OCI-LY3 (cell line): ENCODE measurements around the gene RPS6KA4.

Source experiments
- H2AFZ ChIP-seq: fragments of 200-600, 300-600 bp; shearing (Covaris generic); 2 replicates; pipeline ENCODE4 v1.6.0; 2014; ENCODE audit warnings: antibody characterized with exemption, low read depth, low read length
- H3K27ac ChIP-seq: fragments of 200-600, 300-600 bp; sonication (generic); 2 replicates; pipeline ENCODE4 v1.5.1; 2014; ENCODE audit warnings: mild to moderate bottlenecking, low read length, moderate library complexity, mixed read lengths
- H3K27me3 ChIP-seq: fragments of 200-600, 300-600 bp; sonication (generic); 2 replicates; pipeline ENCODE4 v1.6.1; 2014; ENCODE audit warnings: low read depth, low read length, mixed read lengths
- H3K36me3 ChIP-seq: fragments of 200-600, 300-600 bp; sonication (generic); replicated peaks from 2 replicates; pipeline ENCODE3; 2014; ENCODE audit warnings: low read depth, low read length, mixed read lengths
- H3K4me1 ChIP-seq: fragments of 300-600, 200-600 bp; sonication (generic); 2 replicates; pipeline ENCODE4 v1.6.1; 2014; ENCODE audit warnings: low read length, mixed read lengths
- H3K4me2 ChIP-seq: fragments of 200-600, 300-600 bp; sonication (generic); 2 replicates; pipeline ENCODE4 v1.6.1; 2014; ENCODE audit warnings: low read length, mixed read lengths
- H3K4me3 ChIP-seq: fragments of 300-600, 200-600 bp; sonication (generic); 2 replicates; pipeline ENCODE4 v1.5.1; 2014; ENCODE audit warnings: antibody characterized with exemption, mild to moderate bottlenecking, low read length, moderate library complexity
- H3K79me2 ChIP-seq: fragments of 300-600, 200-600 bp; shearing (Covaris generic); 2 replicates; pipeline ENCODE4 v1.6.1; 2014; ENCODE audit warnings: mild to moderate bottlenecking, low read length, mixed read lengths
- H3K9ac ChIP-seq: fragments of 300-600, 200-600 bp; shearing (Covaris generic); 2 replicates; pipeline ENCODE4 v1.6.0; 2014; ENCODE audit warnings: mild to moderate bottlenecking, low read length, moderate library complexity
- H3K9me3 ChIP-seq: fragments of 200-600, 300-600 bp; shearing (Covaris generic); 2 replicates; pipeline ENCODE4 v1.6.1; 2014; ENCODE audit warnings: low read length, mixed read lengths; ENCODE audit not compliant: insufficient read depth
- H4K20me1 ChIP-seq: fragments of 200-600, 300-600 bp; sonication (generic); 2 replicates; pipeline ENCODE4 v1.6.1; 2016; ENCODE audit warnings: low read length, mixed read lengths; ENCODE audit not compliant: insufficient read depth
- EZH2phosphoT487 ChIP-seq: fragments of 200-600 bp; shearing (Covaris generic); IDR thresholded peaks from 2 replicates; pipeline ENCODE4 v1.6.1; 2018; ENCODE audit warnings: antibody characterized with exemption, mixed run types, low read depth
- TF ChIP-seq, protein P1 (sequence below): fragments of 200-600, 300-600 bp; sonication (generic); IDR thresholded peaks from 2 replicates; pipeline ENCODE4 v1.5.1; 2014; ENCODE audit warnings: antibody characterized with exemption, low read length, low read depth

RPS6KA4 gene

DNA sequence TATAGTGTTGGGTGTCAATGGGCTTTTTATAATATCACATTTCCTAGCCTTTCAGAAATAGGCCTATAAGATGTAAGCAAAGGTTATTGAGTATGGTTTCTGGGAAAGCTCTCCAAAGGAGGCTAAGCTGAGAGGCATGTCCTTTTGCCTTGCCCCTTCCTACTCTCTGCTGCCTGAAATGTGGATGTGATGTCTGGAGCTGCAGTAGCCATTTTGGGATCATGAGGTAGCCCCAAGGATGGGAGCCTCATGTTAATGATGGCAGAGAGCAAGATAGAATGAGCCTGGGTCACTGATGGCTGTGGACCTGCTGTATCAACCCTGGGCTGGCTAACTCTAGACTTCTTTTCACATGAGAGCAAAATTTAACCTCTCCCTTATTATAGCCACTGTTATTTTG is 29.0 kb downstream of the RPS6KA4 start:
- H3K4me3 ChIP-seq, result no peak overlapping the region
- no peak overlapping the region for H3K4me2 ChIP-seq
- no peaks in the 10 kb centered on the region for H4K20me1 ChIP-seq
- H3K9me3 ChIP-seq, result no peaks in the 10 kb centered on the region
- no peaks in the 10 kb centered on the region for H3K79me2 ChIP-seq
- no peak overlapping the region for H3K9ac ChIP-seq
- H3K36me3 ChIP-seq, result no peaks in the 10 kb centered on the region
- peaks cover 5% of the 10 kb centered on the region for H3K4me1 ChIP-seq
- no peak overlapping the region for H2AFZ ChIP-seq
- H3K27me3 ChIP-seq, result peaks cover 19% of the 10 kb centered on the region; the same call in 1 of the 2 replicates
- TF ChIP-seq, protein P1, sequence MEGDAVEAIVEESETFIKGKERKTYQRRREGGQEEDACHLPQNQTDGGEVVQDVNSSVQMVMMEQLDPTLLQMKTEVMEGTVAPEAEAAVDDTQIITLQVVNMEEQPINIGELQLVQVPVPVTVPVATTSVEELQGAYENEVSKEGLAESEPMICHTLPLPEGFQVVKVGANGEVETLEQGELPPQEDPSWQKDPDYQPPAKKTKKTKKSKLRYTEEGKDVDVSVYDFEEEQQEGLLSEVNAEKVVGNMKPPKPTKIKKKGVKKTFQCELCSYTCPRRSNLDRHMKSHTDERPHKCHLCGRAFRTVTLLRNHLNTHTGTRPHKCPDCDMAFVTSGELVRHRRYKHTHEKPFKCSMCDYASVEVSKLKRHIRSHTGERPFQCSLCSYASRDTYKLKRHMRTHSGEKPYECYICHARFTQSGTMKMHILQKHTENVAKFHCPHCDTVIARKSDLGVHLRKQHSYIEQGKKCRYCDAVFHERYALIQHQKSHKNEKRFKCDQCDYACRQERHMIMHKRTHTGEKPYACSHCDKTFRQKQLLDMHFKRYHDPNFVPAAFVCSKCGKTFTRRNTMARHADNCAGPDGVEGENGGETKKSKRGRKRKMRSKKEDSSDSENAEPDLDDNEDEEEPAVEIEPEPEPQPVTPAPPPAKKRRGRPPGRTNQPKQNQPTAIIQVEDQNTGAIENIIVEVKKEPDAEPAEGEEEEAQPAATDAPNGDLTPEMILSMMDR, result no peak
- no peak for TF ChIP-seq EZH2phosphoT487
- no peak overlapping the region for H3K27ac ChIP-seq

DNA sequence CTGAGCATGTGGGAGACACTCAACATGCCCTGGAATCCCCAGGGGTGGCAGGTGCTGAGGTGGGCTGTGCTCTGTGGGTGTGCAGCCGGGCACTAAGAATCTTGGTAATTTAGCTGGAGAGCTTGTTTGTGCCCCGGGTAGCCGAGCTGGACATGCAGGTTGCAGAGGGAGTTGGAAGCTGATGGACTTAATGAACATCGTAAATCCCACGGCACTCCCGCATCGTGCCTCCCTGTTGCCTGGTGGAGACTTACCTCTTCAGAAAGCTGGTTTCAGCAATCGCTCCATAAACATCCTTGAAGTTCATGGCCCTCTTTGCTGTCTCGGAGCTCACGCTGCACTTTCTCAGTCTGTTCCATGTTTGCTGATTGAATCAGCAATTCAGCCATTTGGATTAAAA is 29.9 kb downstream of the RPS6KA4 start:
- Histone ChIP-seq H4K20me1 (no peaks in the 10 kb centered on the region), H3K4me2 (no peak overlapping the region), H3K9me3 (no peaks in the 10 kb centered on the region), H2AFZ (no peak overlapping the region), H3K4me3 (no peak overlapping the region), H3K4me1 (peaks cover 5% of the 10 kb centered on the region), H3K27ac (no peak overlapping the region), H3K27me3 (peaks cover 22% of the 10 kb centered on the region), H3K36me3 (no peaks in the 10 kb centered on the region), H3K9ac (no peak overlapping the region), H3K79me2 (no peaks in the 10 kb centered on the region)
- no peak for TF ChIP-seq EZH2phosphoT487
- TF ChIP-seq, protein P1, result no peak

DNA sequence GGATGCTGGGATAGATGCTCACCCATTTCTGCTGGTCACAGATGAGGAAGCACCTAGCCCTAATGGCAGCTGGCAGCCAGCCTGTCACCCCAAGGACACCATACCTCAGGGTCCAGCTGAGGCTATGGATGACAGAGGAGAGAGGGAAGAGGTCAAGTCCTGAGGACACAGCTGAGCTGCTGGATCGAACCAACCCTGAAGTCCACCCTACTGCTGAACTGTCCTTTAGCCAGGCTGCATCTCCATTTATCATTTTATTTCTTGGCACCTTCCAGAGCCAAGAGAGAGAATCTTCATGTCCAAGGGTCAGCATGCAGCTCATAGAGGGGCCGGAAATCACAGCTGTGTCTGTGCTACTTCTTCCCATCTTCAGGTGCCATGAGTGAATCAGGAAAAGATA is 30.9 kb downstream of the RPS6KA4 start:
- H3K27me3 ChIP-seq, result peaks cover 29% of the 10 kb centered on the region
- H3K4me2 ChIP-seq, result no peak overlapping the region
- H3K9ac ChIP-seq, result no peak overlapping the region
- no peaks in the 10 kb centered on the region for H3K9me3 ChIP-seq
- H3K4me1 ChIP-seq, result peaks cover 5% of the 10 kb centered on the region
- no peak overlapping the region for H2AFZ ChIP-seq
- H3K79me2 ChIP-seq, result no peaks in the 10 kb centered on the region
- no peaks in the 10 kb centered on the region for H3K36me3 ChIP-seq
- no peak for TF ChIP-seq EZH2phosphoT487
- TF ChIP-seq, protein P1, result no peak
- no peak overlapping the region for H3K27ac ChIP-seq
- no peaks in the 10 kb centered on the region for H4K20me1 ChIP-seq
- H3K4me3 ChIP-seq, result no peak overlapping the region

DNA sequence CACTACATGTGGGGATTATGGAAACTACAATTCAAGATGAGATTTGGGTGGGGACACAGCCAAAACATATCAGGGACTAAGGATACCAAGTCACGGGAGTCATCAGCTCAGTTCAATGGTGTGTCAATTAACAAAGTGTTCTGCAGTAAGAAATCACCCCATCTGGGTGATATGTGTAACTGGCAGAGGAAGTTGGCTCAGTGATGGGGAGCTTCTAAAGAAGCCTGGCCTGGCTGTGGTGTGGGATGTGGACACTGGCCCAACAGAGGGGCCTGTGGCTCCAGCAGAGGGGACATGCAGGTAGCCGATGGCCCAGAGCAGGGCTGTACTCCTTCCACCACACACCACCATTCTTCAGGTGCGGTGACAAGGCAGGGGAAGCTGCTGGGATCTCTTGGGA is 31.6 kb downstream of the RPS6KA4 start:
- no peak overlapping the region for H3K27ac ChIP-seq
- H3K9ac ChIP-seq, result no peak overlapping the region
- no peaks in the 10 kb centered on the region for H3K79me2 ChIP-seq
- no peak overlapping the region for H3K4me3 ChIP-seq
- H3K4me1 ChIP-seq, result peaks cover 2% of the 10 kb centered on the region
- no peak overlapping the region for H2AFZ ChIP-seq
- no peaks in the 10 kb centered on the region for H4K20me1 ChIP-seq
- TF ChIP-seq, protein P1, result no peak
- no peak for TF ChIP-seq EZH2phosphoT487
- peaks cover 32% of the 10 kb centered on the region for H3K27me3 ChIP-seq
- no peak overlapping the region for H3K4me2 ChIP-seq
- no peaks in the 10 kb centered on the region for H3K36me3 ChIP-seq
- no peaks in the 10 kb centered on the region for H3K9me3 ChIP-seq
